NCI-H1930 (cell line): ENCODE data around the gene CALD1.

Experiments used
- DNase-seq, 2 experiments: peaks; one replicate each; lab custom pipeline; 2025; lab: John Stamatoyannopoulos, UW

CALD1 gene

GRCh38 chr7:134859783-134860182 lies 80.3 kb downstream of the CALD1 start:
- DNase-seq, result no peak

GRCh38 chr7:134865001-134865845 lies 85.8 kb downstream of the CALD1 start:
- no peak for DNase-seq

- no peak for DNase-seq
Measured at GRCh38 chr7:134866617-134867016, 87.2 kb downstream of the CALD1 start.

- no peak for DNase-seq
Measured at GRCh38 chr7:134870156-134870555, 90.7 kb downstream of the CALD1 start.

GRCh38 chr7:134870781-134871180 lies 91.3 kb downstream of the CALD1 start:
- no peak for DNase-seq

GRCh38 chr7:134873253-134873652 lies 93.8 kb downstream of the CALD1 start:
- no peak for DNase-seq

- DNase-seq, result no peak
Measured at GRCh38 chr7:134874407-134874806, 95.0 kb downstream of the CALD1 start.

- DNase-seq, result no peak
Measured at GRCh38 chr7:134875867-134876266, 96.4 kb downstream of the CALD1 start.

GRCh38 chr7:134878746-134879357 lies 99.4 kb downstream of the CALD1 start:
- DNase-seq, result no peak

GRCh38 chr7:134879815-134880475 lies 100.5 kb downstream of the CALD1 start:
- DNase-seq, result no peak

GRCh38 chr7:134882481-134882880 lies 103.0 kb downstream of the CALD1 start:
- DNase-seq, result no peak

- DNase-seq, result no peak
Measured at GRCh38 chr7:134885967-134886352, 106.5 kb downstream of the CALD1 start.

- no peak for DNase-seq
Measured at GRCh38 chr7:134886353-134887057, 107.1 kb downstream of the CALD1 start.

- no peak for DNase-seq
Measured at GRCh38 chr7:134887523-134887922, 108.1 kb downstream of the CALD1 start.

- no peak for DNase-seq
Measured at GRCh38 chr7:134888141-134888740, 108.8 kb downstream of the CALD1 start.

- DNase-seq, result no peak
Measured at GRCh38 chr7:134890246-134891240, 111.1 kb downstream of the CALD1 start.

GRCh38 chr7:134891262-134891695 lies 111.8 kb downstream of the CALD1 start:
- peak; percentile 7 to 35 for DNase-seq

- DNase-seq, result no peak
Measured at GRCh38 chr7:134891696-134892678, 112.6 kb downstream of the CALD1 start.

GRCh38 chr7:134892963-134893362 lies 113.5 kb downstream of the CALD1 start:
- DNase-seq, result no peak
